Mucosa of rectum (tissue), 2 donors: Measurements from ENCODE around the gene AURKA.
"Not testable (repeated sequence)": the region's sequence is repeated elsewhere in the genome, so short reads cannot be mapped to it uniquely, and the experiment has no call there.

Source experiments
- H3K27ac ChIP-seq, 2 donors: one replicate each; pipeline ENCODE4 v1.7.0; 2013; ENCODE audit warnings: inconsistent platforms in 2 of 2, low read depth in 2 of 2, low read length in 2 of 2
- H3K27me3 ChIP-seq, 2 donors: one replicate each; pipeline ENCODE4 v1.7.0; 2013; ENCODE audit warnings: low read length in 2 of 2; ENCODE audit not compliant: control insufficient read depth in 2 of 2, insufficient read depth in 2 of 2
- H3K36me3 ChIP-seq, 2 donors: one replicate each; pipeline ENCODE4 v1.7.0; 2013; ENCODE audit warnings: low read length in 2 of 2; ENCODE audit not compliant: control insufficient read depth in 2 of 2, insufficient read depth in 2 of 2
- H3K4me1 ChIP-seq, 2 donors: one replicate each; pipeline ENCODE4 v1.7.0; 2013; ENCODE audit warnings: low read length in 2 of 2, mild to moderate bottlenecking in 1 of 2; ENCODE audit not compliant: control insufficient read depth in 2 of 2, insufficient read depth in 2 of 2
- H3K4me3 ChIP-seq, 2 donors: one replicate each; pipeline ENCODE4 v1.7.0; 2013; ENCODE audit warnings: low read length in 2 of 2
- H3K9ac ChIP-seq, 2 donors: one replicate each; pipeline ENCODE4 v1.7.0; 2013; ENCODE audit warnings: low read length in 2 of 2, low read depth in 1 of 2, mild to moderate bottlenecking in 1 of 2
- H3K9me3 ChIP-seq, 2 donors: one replicate each; pipeline ENCODE4 v1.7.0; 2013; ENCODE audit warnings: low read length in 2 of 2; ENCODE audit not compliant: control insufficient read depth in 2 of 2
- donor health status: healthy.
- donor health status: Normal muscosa, but diverticular disease.

AURKA gene

GRCh38 chr20:56352345-56353055 is 39.5 kb downstream of the AURKA start:
- H3K36me3 ChIP-seq = no peaks in the 10 kb centered on the region
- H3K27me3 ChIP-seq = peaks cover 0 to 2% of the 10 kb centered on the region in 2 donors
- H3K4me3 ChIP-seq = no peak overlapping the region
- no peak overlapping the region for H3K9ac ChIP-seq
- H3K27ac ChIP-seq = no peak overlapping the region
- H3K9me3 ChIP-seq = no peaks in the 10 kb centered on the region
- H3K4me1 ChIP-seq = peaks cover 0 to 2% of the 10 kb centered on the region in 2 donors

- no peak overlapping the region for H3K27ac ChIP-seq
- H3K4me1 ChIP-seq = peaks cover 0 to 2% of the 10 kb centered on the region in 2 donors
- H3K36me3 ChIP-seq = no peaks in the 10 kb centered on the region
- no peak overlapping the region for H3K9ac ChIP-seq
- no peaks in the 10 kb centered on the region for H3K9me3 ChIP-seq
- H3K27me3 ChIP-seq = peaks cover 0 to 2% of the 10 kb centered on the region in 2 donors
- H3K4me3 ChIP-seq = no peak overlapping the region
These were observed 41.2 kb downstream of the AURKA start for GRCh38 chr20:56350842-56351241.

- Histone ChIP-seq H3K27me3 (peaks cover 0 to 9% of the 10 kb centered on the region in 2 donors), H3K9ac (no peak overlapping the region), H3K27ac (no peak overlapping the region), H3K4me1 (peaks cover 0 to 2% of the 10 kb centered on the region in 2 donors), H3K9me3 (no peaks in the 10 kb centered on the region), H3K4me3 (no peak overlapping the region), H3K36me3 (no peaks in the 10 kb centered on the region)
These were observed 43.3 kb downstream of the AURKA start for GRCh38 chr20:56348746-56349145.

GRCh38 chr20:56348305-56348693 is 43.7 kb downstream of the AURKA start:
- H3K27ac ChIP-seq = no peak overlapping the region
- no peak overlapping the region for H3K4me3 ChIP-seq
- no peak overlapping the region for H3K9ac ChIP-seq
- H3K9me3 ChIP-seq = no peaks in the 10 kb centered on the region
- peaks cover 0 to 2% of the 10 kb centered on the region in 2 donors for H3K4me1 ChIP-seq
- no peaks in the 10 kb centered on the region for H3K36me3 ChIP-seq
- peaks cover 3 to 11% of the 10 kb centered on the region in 2 donors for H3K27me3 ChIP-seq

GRCh38 chr20:56347628-56348304 is 44.2 kb downstream of the AURKA start:
- no peaks in the 10 kb centered on the region for H3K36me3 ChIP-seq
- no peaks in the 10 kb centered on the region for H3K9me3 ChIP-seq
- H3K27me3 ChIP-seq = peaks cover 8 to 16% of the 10 kb centered on the region in 2 donors
- no peak overlapping the region for H3K27ac ChIP-seq
- H3K9ac ChIP-seq = no peak overlapping the region
- peaks cover 0 to 2% of the 10 kb centered on the region in 2 donors for H3K4me1 ChIP-seq
- H3K4me3 ChIP-seq = no peak overlapping the region

GRCh38 chr20:56345911-56346310 is 46.1 kb downstream of the AURKA start:
- Histone ChIP-seq H3K9me3 (no peaks in the 10 kb centered on the region), H3K36me3 (no peaks in the 10 kb centered on the region), H3K4me1 (peaks cover 0 to 2% of the 10 kb centered on the region in 2 donors), H3K27me3 (peaks cover 8 to 17% of the 10 kb centered on the region in 2 donors), H3K9ac (no peak overlapping the region), H3K27ac (no peak overlapping the region), H3K4me3 (no peak overlapping the region)

- no peaks in the 10 kb centered on the region for H3K36me3 ChIP-seq
- peaks cover 0 to 2% of the 10 kb centered on the region in 2 donors for H3K4me1 ChIP-seq
- peaks cover 8 to 17% of the 10 kb centered on the region in 2 donors for H3K27me3 ChIP-seq
- no peaks in the 10 kb centered on the region for H3K9me3 ChIP-seq
- H3K27ac ChIP-seq = no peak overlapping the region
- H3K4me3 ChIP-seq = no peak overlapping the region
- no peak overlapping the region for H3K9ac ChIP-seq
These were observed 48.1 kb downstream of the AURKA start for GRCh38 chr20:56343861-56344381.

- Histone ChIP-seq H3K4me1 (no peaks in the 10 kb centered on the region), H3K27ac (no peak overlapping the region), H3K36me3 (no peaks in the 10 kb centered on the region), H3K9me3 (no peaks in the 10 kb centered on the region), H3K4me3 (no peak overlapping the region), H3K27me3 (peaks cover 8 to 15% of the 10 kb centered on the region in 2 donors), H3K9ac (no peak overlapping the region)
These were observed 49.2 kb downstream of the AURKA start for GRCh38 chr20:56342783-56343182.

GRCh38 chr20:56336709-56337108 is 55.3 kb downstream of the AURKA start:
- not testable (repeated sequence) for H3K9me3 ChIP-seq, H3K9ac ChIP-seq, H3K27me3 ChIP-seq, H3K4me3 ChIP-seq, H3K36me3 ChIP-seq, H3K4me1 ChIP-seq, H3K27ac ChIP-seq

GRCh38 chr20:56328861-56329260 is 63.2 kb downstream of the AURKA start:
- Histone ChIP-seq H3K4me1 (no peaks in the 10 kb centered on the region), H3K4me3 (no peak overlapping the region), H3K27ac (no peak overlapping the region), H3K9ac (no peak overlapping the region), H3K9me3 (no peaks in the 10 kb centered on the region), H3K36me3 (no peaks in the 10 kb centered on the region), H3K27me3 (no peaks in the 10 kb centered on the region)
